GM21723 (cell line): ENCODE measurements around the gene SLC24A2.
"Not testable (repeated sequence)": the region's sequence is repeated elsewhere in the genome, so short reads cannot be mapped to it uniquely, and the experiment has no call there.

Experiments
- ATAC-seq: cut with Tn5 transposase; IDR thresholded peaks from one replicate; pipeline ENCODE4 v1.9.1; 2021; ENCODE audit warnings: mild to moderate bottlenecking, moderate library complexity; ENCODE audit not compliant: unreplicated experiment

SLC24A2 gene

DNA sequence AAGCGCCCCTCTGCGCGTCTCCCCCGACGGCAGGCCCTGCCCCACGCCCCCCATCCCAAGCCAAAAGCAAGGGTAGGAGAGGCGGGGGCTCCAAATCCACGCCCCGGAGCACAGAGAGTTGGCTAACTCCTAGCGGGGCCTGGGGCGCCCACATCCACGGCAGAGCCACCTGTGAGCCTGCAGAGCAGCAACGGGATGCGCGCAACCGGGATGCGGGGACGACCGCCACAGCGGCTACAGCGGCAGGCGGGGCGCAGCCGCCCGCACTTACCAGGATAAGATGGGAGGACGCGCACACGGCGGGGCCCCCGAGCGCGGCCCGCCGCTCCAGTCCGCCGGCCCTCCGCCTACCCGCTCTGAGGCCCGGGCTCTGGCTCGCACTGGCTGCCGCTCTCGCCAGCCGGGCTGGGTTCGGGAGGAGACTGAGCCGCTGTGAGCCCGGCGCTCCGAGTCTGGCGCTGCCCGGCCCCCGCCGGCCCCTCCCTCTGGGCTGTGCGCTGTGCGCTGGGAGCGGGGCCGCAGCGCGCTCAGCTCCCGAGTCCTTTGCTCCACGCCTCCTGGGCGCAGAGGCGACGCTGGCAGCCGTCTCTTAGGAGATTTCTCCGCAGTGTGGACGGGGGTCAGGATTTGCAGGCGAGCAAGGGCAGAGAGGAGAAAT is at the start of gene SLC24A2:
SLC24A2 (minus strand) TSS at position 424 of the 658 bp plus-strand sequence.
- no peak for ATAC-seq

DNA sequence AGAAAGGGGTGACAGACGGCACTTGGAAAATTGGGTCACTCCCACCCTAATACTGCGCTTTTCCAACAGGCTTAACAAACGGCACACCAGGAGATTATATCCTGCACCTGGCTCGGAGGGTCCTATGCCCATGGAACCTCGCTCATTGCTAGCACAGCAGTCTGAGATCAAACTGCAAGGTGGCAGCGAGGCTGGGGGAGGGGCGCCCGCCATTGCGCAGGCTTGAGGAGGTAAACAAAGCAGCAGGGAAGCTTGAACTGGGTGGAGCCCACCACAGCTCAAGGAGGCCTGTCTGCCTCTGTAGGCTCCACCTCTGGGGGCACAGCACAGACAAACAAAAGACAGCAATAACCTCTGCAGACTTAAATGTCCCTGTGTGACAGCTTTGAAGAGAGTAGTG is 44.5 kb upstream of the SLC24A2 start:
- ATAC-seq: not testable (repeated sequence)

DNA sequence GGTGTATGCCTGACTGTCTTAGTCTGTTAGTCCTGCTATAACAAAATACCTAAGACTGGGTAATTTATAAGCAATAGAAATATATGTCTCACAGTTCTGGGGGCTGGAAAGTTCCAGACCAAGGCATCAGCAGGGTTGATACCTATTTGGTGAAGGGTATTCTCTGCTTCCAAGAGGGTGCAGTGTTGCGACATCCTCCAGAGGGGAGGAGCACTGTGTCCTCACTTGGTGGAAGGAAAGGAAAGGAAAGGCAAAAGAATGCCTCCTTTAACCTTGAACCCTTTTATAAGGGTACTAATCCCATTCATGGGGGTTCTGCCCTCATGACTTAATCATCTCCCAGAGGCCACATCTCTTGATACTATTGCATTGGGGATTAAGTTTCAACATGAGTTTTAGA is 42.0 kb upstream of the SLC24A2 start:
- ATAC-seq: no peak

DNA sequence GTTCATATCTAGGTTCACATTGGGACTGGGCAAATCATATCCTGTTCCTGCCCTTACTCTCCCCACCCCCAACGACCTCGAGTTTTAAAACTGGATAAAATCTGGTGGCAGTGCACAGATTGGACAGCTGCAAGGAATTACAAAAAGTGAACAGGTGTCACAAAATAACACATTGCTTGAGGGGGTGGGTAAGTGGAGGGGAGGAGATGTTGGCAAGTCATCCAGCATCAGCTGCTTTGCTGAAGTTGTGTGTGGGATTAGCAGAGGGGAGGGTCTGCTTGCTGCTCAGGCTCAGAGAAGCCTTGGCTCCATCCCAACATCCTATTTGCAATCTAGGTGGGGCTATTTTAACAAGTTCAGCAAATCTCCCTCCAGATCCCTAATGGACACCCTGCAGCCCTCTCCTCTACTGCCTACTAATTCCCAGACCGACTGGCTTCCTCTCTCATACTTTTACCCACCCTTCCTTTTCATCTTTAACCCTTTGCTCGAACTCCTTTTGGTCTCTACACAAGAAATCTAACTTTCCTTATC is 39.8 kb upstream of the SLC24A2 start:
- no peak for ATAC-seq

DNA sequence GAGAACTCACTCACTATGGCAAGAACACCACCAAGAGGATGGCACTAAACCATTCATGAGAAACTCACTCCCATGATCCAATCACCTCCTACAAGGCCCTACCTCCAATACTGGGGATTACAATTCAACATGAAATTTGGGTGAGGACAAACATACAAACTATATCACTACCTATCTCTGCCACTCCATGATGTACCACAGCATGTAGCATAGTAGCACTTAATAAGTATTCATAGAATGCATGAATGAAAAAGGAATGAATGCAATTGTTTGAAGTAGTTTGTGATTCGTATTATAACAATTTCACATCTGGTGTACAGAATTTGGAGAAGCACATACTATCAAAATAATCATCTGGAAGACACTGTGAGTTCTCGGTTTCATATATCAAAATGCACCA is 27.9 kb upstream of the SLC24A2 start:
- no peak for ATAC-seq

DNA sequence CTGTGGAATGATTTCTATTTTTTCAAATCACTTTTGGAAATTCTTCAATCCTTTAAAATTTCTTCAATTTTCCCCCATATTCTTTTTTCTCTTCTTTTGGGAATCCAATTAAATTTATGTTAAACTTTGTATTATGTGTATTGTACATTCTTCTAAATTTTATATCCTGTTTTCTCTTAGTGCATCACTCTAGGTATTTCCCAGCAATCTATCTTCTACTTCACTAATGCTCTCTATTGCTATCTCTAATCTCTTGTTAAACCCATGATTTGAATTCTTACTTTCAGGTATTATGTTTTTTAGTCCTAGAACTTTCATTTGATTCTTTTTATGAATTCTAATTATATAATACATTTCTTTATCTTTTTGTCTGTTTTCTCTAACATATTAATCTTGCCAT is 23.4 kb upstream of the SLC24A2 start:
- ATAC-seq: no peak

DNA sequence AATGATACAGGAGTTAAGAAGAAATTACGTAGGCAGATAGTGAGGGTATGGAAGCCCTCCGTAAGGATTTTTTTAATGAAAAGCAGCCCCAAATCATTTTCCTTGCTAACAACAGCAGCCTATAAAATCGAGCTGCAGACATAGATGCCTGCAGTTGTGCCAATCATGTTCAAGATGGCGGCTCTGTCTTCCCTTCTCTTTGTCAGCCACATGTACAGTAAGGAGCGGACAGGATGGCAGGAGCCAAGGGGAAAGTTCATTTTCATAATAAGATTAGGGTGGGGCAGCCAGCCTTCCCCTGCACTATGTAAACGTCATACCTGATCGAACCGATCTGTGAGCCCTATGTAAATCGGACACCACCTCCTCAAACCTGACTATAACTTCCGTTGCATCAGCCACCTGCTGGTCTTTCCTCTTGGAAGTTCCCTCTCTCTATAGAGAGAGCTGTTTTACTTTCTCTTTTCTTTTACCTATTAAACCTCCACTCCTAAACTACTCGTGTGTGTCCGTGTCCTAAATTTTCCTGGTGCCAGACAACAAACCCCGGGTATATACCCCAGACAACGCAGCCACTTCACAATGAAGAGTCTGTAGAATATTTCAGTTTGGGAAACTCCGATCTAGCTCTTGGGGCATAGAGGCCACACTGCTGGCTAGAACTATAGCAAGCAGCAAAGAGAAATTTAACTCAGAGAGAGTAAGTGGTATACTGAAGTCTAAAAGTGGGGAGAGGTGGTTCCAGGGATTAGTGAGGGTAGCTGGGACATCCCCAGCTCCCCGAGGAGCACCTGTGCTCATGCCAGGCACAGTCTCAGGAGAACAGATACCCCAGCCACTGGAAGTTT is 20.8 kb upstream of the SLC24A2 start:
- no peak for ATAC-seq

DNA sequence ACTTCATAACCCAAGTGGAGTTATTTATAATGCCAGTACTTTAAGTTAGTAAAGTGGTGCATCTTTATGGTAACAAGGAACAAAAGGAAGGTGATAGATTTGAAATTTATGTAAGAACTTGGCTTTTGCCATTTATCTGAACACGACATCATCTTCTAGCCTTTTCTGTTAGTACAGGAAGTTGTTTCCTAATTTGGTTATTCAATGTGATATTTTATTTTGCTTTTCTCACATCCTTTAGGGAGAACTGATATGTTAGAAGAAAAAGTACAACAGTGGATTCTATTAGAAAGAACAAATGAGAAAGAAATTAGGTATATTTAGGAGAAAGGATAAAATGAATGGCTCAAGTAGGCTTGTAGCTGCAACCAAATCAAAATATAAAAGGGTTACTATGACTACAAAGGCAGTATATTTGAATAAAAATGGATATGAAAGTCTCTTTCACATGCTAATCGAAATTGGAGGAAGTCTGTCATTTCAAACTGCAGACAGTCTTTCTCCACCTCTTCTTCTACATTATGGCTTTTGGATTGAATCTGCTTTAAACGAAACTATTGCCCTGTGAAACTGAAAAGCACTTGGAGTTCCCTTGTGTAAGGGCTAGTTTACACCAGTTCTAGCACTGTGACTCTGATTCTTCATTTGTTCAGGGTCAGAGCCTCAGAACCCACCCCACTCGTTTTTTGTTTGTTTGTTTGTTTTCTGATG is 18.5 kb upstream of the SLC24A2 start:
- ATAC-seq: no peak

DNA sequence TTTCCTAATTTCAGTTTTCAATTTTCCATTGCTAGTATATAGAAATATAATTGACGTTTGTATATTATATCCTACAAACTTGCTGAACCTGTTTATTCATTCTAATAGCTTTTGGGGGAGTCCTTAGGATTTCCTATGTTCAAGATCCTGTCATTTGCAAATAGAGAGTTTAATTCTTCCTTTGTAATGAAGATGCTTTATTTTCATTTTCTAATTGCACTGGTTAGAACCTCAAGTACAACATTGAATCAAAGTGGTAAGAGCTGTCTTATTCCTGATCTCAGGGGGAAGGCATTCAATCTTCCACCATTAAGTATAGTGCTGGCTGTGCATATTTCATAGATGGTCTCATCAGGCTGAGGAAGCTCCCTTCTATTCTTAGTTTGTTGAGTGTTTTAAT is 15.6 kb upstream of the SLC24A2 start:
- ATAC-seq: no peak

DNA sequence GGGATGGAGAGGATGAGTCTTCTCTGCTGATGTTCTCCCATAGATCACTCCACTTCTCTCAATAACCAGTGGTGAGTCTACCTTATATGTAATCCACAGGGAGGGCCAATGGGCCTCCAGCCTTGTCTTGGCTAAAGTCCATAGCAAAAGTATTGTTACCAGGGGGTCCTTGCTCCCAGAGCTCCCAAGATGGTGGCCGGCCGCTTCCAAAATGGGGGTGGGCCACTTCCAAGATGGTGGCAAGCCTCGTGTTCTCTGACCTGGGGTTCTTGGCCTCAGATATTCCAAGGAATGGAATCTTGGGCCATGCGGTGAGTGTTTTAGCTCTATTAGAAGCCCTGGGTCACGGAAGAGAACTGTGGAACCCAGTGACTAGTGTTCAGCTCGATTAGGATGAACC is 12.0 kb upstream of the SLC24A2 start:
- ATAC-seq: no peak

DNA sequence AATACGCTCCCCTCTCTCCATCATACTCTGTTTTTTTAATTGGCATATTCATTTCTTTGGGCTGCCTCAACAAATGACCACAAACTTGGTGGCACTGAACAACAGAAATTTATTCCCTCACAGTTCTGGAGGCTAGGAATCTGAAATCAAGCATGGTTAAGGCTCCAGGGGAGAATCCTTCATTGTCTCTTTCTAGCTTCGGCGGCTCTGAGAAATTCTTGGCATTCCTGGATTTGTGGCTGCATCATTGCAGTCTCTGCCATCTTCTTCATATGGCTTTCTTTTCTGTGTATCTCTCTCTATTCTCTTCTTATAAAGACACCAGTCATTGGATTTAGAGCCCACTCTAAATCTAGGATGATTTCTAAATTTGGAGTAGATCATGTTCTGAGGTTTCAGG is 10.9 kb upstream of the SLC24A2 start:
- ATAC-seq: no peak

DNA sequence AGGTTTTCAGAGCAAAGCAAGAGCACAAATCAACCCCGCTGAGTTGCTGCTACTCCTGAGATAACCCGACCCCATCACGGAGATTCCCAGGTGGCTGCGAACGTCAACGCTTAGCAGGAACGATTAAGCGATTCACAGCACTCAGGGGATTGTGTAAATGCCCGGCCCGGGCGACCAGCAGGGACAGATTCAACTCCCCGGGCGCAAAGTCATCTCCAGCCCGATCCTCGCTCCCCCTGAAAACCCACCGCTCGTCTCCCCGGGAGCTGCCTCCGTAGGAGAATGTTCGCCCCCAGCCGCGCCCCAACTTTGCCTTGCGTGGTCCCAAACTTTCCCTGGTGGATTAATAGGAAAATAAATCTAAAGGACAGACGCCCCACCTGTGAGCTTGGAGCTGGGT is 685 bp downstream of the SLC24A2 start:
- ATAC-seq: no peak

DNA sequence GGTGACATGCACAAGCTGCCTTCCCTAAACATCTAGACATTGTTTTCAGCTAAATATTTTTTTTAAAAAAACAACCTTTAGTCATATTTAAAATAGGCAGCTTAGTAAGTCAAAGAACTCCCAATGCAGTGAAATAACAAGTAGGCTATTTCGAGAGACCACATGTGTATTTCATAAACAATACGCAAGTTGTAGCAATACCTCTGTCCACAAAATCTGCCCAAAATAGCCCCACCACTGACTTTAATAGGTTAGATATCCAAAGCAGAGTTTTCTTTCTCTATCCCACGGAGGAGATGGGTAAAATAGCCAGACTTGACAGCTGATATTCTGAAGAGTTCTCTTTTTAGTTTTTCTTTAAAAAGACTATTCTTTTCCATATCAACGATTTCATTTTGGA is 1.2 kb downstream of the SLC24A2 start:
- no peak for ATAC-seq

DNA sequence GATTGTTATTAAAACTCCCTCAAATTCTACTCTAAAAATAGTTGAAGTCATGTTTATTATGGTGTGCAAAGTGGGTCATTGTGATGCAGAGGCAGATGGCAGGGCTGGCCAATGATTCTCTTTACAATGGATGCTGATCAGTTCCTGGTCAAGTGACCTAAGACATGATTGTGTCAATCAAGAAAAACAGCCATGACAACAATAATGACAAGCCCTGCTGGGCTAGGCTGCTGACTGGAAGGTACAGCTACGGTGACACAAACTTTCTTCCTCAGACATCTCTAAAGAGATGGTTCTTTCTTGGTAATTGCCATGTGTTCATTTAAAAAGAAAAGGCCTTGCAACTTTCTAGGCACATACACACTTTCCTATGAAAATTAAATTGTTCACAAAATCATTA is 3.6 kb downstream of the SLC24A2 start:
- ATAC-seq: no peak

DNA sequence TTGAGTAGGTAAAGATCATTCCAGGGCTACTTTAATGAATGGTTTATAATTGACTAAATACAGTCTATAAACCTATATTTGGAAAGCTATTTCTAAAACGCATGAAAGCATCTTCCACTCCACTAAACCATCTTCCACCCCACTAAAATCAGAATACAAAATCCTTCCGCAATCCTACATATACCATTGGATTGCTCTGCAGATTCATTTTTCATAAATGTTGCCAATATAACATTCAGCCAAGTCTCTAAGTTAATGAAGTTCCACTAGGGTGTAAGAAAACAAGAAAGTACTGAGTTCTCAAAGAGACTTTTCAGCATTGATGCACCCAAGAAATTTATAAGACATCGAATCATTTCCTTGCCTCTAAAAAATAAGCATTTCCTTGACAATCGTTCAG is 4.7 kb downstream of the SLC24A2 start:
- ATAC-seq: no peak

DNA sequence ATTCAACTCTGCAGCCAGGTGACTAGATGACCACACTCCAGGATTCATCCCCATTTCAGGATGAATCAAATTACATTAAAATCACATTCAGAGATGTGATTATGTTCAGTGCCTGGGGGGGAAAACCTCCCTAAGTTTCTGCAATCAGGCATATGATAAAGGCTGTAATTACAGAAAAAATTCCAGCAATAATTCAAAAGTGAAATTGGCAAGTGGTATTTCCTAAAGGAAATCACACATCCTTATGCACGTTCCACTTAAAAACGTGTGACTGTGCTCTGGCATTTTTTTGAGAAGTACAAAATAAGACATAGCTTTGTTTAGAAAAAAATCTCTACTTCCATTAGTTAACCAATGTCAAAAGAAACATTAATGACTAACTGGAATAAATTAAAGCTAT is 5.3 kb downstream of the SLC24A2 start:
- no peak for ATAC-seq

DNA sequence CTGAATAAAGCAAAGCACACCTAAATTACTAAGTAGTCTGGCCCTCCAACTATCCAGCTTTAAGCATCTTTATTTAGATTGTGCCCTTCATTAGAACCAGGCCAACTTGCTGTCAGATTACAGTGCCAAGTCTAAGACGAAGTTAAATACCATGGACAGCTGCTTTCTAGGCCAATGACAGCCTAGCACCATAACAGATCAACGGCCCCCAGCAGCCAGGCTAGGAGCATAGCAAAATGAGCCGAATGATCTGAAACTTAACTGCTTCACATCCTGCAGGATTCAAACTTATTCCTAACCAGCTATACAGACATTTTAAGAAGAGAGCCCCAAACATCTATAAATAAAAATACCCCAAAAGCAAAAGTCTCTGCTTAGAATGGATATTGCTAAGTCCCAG is 6.8 kb downstream of the SLC24A2 start:
- ATAC-seq: no peak

DNA sequence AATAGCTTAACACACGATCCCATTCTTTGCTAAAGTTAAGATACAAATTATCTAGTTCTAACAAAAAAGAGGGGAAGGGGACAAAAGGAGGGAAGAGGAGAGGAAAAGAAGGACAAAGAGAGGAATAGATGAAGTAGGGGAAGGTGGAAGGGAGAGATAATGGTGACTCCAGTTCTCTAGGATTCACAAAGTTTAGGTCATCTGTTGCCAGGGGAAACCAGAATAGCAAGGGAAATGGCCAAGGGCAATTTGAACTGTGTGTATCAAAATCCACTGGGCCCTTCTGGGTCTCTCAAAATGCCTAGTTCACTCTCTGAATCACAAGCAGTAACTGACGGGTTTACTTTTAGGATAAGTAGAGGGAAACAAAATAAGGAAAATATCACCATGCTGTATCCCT is 7.6 kb downstream of the SLC24A2 start:
- ATAC-seq: no peak

DNA sequence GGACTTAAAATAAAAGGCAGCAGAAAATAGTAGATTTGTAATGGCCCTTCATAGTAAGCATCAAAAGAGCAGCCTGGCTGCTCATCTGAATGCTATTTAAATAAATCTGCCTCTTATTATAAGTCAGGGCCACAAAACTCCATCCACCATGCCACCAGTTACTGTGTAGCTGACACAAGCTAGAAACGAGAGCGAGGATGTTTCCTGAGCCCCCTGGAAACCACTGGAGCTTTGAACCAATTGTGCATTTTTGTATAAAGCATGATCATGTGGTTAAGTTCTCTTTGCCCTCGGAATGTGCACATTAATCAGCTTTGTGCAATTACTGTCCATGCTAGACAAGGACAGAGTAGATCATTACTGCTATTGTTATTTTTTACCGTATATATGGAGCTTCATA is 17.4 kb downstream of the SLC24A2 start:
- ATAC-seq: no peak

DNA sequence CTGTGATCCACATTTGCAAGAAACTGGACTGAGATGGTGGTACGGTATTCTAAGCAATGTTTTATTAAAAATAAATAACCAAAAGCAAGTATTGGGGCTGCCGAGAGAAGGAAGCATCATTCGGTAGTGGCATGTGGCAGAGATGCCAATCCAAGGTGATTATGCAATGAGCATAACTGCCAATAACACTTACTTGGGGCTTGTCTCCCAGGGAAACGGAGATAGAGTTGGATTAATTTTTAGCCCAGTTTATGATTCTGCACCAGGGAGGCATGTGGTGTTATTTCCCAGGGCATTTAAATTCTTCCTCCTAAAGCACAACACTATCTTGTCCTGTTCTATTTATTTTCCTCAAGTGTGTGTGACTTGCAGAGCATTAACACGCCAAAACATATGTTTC is 17.9 kb downstream of the SLC24A2 start:
- no peak for ATAC-seq

DNA sequence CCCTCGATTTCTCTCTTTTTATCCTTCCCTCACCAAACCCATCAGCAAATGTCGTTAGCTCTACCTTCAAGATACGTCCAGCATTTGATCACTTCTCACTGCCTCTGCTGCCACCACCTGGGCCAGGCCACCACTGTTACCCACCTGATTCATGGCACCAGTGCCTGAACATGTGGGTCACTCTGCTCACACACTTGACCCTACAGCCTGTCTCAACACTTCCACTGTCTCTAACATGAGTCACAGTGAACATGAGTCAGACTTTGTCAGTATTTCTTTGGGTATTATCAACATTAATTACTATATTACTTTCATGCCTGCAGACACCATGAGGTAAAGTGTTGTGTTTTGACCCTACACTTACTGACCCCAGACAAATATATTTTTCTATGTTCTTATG is 19.6 kb downstream of the SLC24A2 start:
- no peak for ATAC-seq

DNA sequence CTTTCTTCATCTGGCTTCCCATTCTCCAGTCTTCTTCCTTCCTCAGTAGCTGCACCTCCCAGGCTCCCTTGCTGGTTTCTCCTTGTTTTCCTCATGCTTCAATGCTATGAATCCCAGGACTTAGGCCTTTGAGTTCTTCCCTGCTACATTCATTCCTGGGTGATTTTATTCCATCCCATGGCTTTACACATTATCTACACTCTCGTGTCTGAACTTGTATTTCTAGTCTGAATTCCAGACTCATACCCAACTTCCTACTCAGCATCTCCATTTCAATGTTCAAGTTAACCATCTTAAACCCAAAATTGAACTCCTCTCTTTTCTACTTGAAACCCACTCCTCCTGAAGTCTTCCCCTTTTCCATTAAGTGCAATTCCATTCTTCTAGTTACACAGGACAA is 20.0 kb downstream of the SLC24A2 start:
- no peak for ATAC-seq
